ENCODE results near the gene NUFIP1. TPM values are rescaled to one million over a fixed set of nuclear protein-coding genes. Genes with fewer than 3 reads are reported as not detected.

Gene NUFIP1
- total RNA-seq, 1 donor from 2014 or later: 7.6 TPM

- Mint-ChIP-seq H3K27me3 (ENCODE audit: low read depth, unreplicated experiment) (peaks cover 6% of the 10 kb centered on the region), H3K4me3 (ENCODE audit: unreplicated experiment) (no peak overlapping the region), H3K4me1 (ENCODE audit: low read depth, unreplicated experiment) (peaks cover 15% of the 10 kb centered on the region), H3K36me3 (ENCODE audit: low read depth, unreplicated experiment) (no peaks in the 10 kb centered on the region), H3K27ac (ENCODE audit: unreplicated experiment) (no peak overlapping the region), H3K9me3 (ENCODE audit: unreplicated experiment) (no peaks in the 10 kb centered on the region)
- H3K79me2 ChIP-seq (ENCODE audit: insufficient read depth, low read length): no peaks in the 10 kb centered on the region
- no peaks in the 10 kb centered on the region for H3K36me3 ChIP-seq (ENCODE audit: insufficient read depth, low read length)
- H3K27me3 ChIP-seq (ENCODE audit: insufficient read depth, low read length): peaks cover under 1% of the 10 kb centered on the region
- H3K4me1 ChIP-seq (ENCODE audit: insufficient read depth, low read length): peaks cover 21% of the 10 kb centered on the region
- DNase-seq (ENCODE audit: low read depth) (no peak), FAIRE-seq (no peak)
- H3K9ac ChIP-seq (ENCODE audit: low read length): no peak overlapping the region
- no peak overlapping the region for H3K4me2 ChIP-seq (ENCODE audit: low read length)
- no peak overlapping the region for H2AFZ ChIP-seq (ENCODE audit: low read depth, low read length)
- no peaks in the 10 kb centered on the region for H3K9me3 ChIP-seq (ENCODE audit: insufficient read depth, low read depth, low read length)
- TF ChIP-seq EZH2 (IDR thresholded peaks at IDR 0.05; ENCODE audit: insufficient read depth, low read length): no peak
- TF ChIP-seq, protein P1, sequence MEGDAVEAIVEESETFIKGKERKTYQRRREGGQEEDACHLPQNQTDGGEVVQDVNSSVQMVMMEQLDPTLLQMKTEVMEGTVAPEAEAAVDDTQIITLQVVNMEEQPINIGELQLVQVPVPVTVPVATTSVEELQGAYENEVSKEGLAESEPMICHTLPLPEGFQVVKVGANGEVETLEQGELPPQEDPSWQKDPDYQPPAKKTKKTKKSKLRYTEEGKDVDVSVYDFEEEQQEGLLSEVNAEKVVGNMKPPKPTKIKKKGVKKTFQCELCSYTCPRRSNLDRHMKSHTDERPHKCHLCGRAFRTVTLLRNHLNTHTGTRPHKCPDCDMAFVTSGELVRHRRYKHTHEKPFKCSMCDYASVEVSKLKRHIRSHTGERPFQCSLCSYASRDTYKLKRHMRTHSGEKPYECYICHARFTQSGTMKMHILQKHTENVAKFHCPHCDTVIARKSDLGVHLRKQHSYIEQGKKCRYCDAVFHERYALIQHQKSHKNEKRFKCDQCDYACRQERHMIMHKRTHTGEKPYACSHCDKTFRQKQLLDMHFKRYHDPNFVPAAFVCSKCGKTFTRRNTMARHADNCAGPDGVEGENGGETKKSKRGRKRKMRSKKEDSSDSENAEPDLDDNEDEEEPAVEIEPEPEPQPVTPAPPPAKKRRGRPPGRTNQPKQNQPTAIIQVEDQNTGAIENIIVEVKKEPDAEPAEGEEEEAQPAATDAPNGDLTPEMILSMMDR (IDR thresholded peaks at IDR 0.05; ENCODE audit: insufficient read depth, low read depth, low read length): no peak
- no peak overlapping the region for H3K4me3 ChIP-seq (ENCODE audit: insufficient read depth, low read depth, low read length)
- no peaks in the 10 kb centered on the region for H4K20me1 ChIP-seq (ENCODE audit: insufficient read depth, low read length)
- H3K27ac ChIP-seq (ENCODE audit: low read depth, low read length): no peak overlapping the region
Measured at GRCh38 chr13:44920013-44920412, 69.3 kb downstream of the NUFIP1 start.

GRCh38 chr13:44919104-44919804 lies 70.0 kb downstream of the NUFIP1 start:
- peak overlapping the region; percentile 62 for H3K4me3 ChIP-seq (ENCODE audit: insufficient read depth, low read depth, low read length)
- peak overlapping the region; percentile 90 for H3K4me2 ChIP-seq (ENCODE audit: low read length)
- FAIRE-seq: no peak
- no peaks in the 10 kb centered on the region for H4K20me1 ChIP-seq (ENCODE audit: insufficient read depth, low read length)
- TF ChIP-seq EZH2 (IDR thresholded peaks at IDR 0.05; ENCODE audit: insufficient read depth, low read length): no peak
- TF ChIP-seq, protein P1 (IDR thresholded peaks at IDR 0.05; ENCODE audit: insufficient read depth, low read depth, low read length): no peak
- no peak for DNase-seq (ENCODE audit: low read depth)
- H3K9me3 ChIP-seq (ENCODE audit: insufficient read depth, low read depth, low read length): no peaks in the 10 kb centered on the region
- no peaks in the 10 kb centered on the region for H3K79me2 ChIP-seq (ENCODE audit: insufficient read depth, low read length)
- H3K27ac ChIP-seq (ENCODE audit: low read depth, low read length): peak overlapping the region; percentile 91
- no peaks in the 10 kb centered on the region for H3K36me3 ChIP-seq (ENCODE audit: insufficient read depth, low read length)
- Mint-ChIP-seq H3K27ac (ENCODE audit: unreplicated experiment) (no peak overlapping the region), H3K27me3 (ENCODE audit: low read depth, unreplicated experiment) (no peaks in the 10 kb centered on the region), H3K9me3 (ENCODE audit: unreplicated experiment) (no peaks in the 10 kb centered on the region), H3K4me3 (ENCODE audit: unreplicated experiment) (peak overlapping the region; percentile 66), H3K36me3 (ENCODE audit: low read depth, unreplicated experiment) (no peaks in the 10 kb centered on the region), H3K4me1 (ENCODE audit: low read depth, unreplicated experiment) (peaks cover 15% of the 10 kb centered on the region)
- no peaks in the 10 kb centered on the region for H3K27me3 ChIP-seq (ENCODE audit: insufficient read depth, low read length)
- no peak overlapping the region for H2AFZ ChIP-seq (ENCODE audit: low read depth, low read length)
- H3K9ac ChIP-seq (ENCODE audit: low read length): peak overlapping the region; percentile 89
- H3K4me1 ChIP-seq (ENCODE audit: insufficient read depth, low read length): peaks cover 21% of the 10 kb centered on the region

Data from astrocyte (in vitro differentiated cells and primary cell).